HG02943 (cell line): ENCODE measurements around the gene SLC6A20.
A peak's percentile ranks its signal among the peaks of the same experiment; 100 is the strongest.

ENCODE experiments used
- ATAC-seq: cut with Tn5 transposase; IDR thresholded peaks from one replicate; pipeline ENCODE4 v1.9.1; 2021; ENCODE audit warnings: mild to moderate bottlenecking, low read depth, moderate library complexity; ENCODE audit not compliant: unreplicated experiment

Gene SLC6A20, protein sequence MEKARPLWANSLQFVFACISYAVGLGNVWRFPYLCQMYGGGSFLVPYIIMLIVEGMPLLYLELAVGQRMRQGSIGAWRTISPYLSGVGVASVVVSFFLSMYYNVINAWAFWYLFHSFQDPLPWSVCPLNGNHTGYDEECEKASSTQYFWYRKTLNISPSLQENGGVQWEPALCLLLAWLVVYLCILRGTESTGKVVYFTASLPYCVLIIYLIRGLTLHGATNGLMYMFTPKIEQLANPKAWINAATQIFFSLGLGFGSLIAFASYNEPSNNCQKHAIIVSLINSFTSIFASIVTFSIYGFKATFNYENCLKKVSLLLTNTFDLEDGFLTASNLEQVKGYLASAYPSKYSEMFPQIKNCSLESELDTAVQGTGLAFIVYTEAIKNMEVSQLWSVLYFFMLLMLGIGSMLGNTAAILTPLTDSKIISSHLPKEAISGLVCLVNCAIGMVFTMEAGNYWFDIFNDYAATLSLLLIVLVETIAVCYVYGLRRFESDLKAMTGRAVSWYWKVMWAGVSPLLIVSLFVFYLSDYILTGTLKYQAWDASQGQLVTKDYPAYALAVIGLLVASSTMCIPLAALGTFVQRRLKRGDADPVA

DNA sequence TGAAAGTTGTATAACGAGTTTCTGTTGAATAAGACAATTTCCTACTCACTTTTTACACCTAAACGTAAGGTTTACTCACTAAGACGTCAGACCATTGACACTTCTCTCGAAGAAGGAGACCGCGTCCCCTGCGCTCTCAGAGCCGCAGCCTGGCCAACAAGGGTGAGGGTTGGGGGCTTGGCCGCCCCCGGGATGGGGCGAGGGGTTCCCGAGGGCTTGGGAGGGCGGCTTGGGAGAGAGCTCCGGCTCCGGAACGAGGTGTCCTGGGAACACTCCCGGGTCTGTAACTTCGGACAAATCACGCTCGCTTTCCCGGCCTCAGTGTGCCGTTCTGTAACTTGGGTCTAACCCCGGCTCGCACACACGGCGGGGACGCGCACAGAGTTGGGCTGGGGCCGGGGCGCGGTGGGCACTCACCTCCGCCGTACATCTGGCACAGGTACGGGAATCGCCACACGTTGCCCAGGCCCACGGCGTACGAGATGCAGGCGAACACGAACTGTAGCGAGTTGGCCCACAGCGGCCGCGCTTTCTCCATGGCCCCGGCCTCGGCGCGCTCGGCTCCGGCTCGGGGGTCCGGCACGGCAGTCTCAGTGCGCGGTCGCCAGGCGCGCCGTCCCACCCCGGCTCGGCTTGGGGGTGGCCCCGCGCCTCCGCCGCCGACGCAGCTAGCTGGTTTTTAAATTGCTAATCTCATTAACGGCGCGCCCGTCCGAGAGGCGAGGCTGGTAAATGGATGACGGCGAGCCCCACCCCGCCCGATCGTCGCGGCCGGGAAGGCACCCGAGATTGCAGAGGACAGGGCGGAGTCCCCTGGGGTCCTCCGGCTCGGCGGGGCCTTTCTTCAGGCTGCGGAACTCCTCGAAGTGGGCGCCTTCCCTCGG is at the start of gene SLC6A20:
Gene SLC6A20 (minus strand): TSS at position 655 of the 884 bp plus-strand sequence. CDS start 117 bp downstream, at position 538.
- no peak for ATAC-seq

DNA sequence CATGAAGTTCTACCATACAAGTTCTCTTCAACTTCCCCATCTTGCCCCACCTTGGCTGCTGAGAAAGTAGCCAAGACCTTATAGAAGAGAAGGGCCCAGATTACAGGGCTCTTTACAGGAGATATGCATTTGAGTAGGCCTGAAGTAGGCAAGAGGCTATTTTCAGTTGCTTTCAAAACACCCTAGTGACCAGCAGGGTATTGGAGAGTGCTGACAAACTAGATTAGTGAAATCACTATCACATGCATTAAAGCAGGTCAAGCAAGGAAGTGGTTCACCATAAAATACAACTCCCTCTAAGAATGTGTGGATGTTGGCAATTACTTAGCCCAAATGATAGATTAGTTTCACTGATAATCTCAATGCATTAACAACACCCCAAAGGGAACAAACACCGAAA is 48.3 kb upstream of the SLC6A20 start:
- ATAC-seq, result no peak

DNA sequence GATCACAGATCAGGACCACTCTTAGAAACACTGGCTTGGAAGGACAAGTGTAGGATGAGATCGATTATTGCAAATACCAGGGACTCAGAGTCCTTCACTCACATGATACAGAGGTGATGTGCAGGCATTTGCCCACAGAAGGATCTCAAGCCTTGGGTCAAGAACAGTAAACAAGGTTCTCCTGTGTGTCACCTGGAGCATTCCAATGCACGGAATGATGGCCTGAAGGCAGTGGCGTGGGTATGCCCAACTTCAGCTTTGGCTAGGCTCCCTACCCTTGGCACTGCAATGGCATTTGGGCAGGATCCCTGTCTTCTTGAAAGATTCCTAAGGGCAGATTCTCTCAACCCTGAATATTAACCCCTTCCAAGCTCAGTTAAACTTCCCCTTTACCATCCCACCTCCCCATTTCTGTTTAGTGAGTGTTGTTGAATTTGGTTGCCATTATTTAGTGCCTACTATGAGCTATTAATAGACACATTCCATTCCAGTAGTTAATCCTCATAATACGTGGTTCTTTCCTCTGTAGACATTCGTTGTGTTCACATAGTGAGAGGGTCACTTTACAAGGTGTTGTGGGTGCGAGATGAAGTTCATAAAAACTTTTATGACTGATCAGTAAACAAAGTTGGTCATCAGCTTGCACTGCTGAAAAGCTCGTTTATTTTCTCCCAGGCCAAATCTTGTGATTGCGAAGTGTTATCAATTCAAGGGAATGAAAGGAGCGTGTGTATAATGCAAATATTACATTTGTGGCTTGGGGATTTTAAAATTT is 46.7 kb upstream of the SLC6A20 start:
- no peak for ATAC-seq

DNA sequence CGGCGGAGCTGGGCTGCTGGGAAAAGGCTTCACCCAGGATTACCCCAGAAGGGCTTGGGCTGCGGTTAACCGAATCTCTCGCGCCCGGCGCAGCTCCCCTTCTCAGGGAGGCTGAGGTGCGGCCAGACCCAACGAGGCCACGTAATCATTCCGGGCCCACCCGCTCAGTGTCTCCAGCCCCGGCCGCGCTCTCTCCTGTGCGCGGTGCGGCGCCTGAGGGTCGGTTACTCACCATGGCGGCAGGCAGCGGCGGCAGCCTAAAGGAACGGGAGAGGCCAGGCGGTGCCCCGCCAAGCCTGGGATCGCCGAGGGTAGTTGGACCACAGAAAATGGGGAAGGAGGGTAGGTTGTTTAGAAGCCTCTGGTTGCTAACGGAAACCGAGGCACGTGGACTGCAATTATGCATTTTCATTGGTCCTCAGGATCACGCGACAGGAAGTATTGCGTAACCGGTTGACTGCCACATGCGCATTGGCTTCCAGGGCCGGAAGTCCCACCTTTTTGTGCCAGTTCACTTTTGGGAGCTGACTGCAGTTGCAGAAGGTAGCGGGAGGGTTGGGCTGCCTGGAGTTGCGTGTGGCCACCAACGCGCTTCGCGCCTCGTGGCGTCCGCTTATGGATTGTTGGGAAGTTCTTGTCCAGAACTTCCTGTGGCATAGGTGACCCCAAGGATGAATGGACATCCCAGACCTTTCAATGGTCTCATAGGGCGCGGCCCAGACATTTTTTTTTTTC is 45.6 kb upstream of the SLC6A20 start, which contains the start of gene LZTFL1:
Gene LZTFL1 (minus strand): TSS at position 363 of the 735 bp plus-strand sequence. CDS start 128 bp downstream, at position 235.
- peak; percentile 90 for ATAC-seq

DNA sequence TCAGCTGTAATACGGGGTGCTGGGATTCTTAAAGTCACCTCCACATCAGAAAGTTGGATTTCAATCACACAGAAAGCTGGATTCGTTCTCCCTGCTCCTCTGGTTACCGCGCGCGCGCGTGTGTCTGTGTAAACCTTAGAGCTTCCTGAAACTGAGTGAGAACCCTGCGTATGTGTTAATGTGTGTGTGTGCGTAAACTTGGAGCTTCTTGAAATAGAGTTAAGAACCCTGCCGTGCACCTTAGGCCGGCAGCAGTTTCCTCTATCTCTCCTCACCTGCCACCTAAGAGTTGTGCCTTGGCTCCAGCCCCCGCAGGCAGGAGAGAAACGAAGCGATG is 45.1 kb upstream of the SLC6A20 start:
- peak; percentile 20 for ATAC-seq

DNA sequence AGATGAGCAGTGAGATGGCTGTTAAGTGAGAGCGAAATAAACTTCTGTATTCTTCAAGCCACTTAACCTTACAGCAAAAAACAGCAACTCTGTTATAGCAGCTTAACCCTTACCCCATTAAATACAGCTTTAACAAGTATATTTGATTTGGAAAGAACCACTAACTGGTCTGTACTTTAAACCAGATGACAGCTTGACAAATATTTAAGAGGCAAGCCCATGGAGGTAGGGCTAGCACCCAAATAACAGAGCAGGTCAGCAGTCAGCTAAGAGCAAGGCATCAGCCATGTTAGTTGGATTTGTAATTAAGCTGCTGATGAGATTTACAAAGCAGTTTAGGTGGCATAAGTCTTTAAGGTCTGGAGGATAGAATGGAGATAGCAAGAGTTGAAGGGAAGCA is 42.1 kb upstream of the SLC6A20 start:
- ATAC-seq, result no peak

DNA sequence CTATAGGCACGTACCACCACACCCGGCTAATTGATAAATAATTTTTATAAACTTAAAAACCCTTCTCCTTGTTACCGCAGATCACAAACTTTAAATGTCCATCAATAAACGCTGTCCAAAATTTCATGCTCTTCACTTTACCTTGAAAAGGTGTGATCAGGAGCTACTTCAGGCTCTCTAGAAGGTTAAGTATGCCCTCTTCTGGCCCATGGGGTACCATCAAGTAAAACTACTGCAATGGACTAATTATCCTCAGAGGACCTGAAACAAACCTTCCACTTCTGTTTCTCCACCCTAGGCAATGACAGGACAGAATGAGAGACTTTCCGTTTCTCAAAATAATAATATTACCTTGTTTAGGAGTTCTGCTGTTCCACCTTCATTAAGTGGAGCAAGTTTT is 36.4 kb upstream of the SLC6A20 start:
- no peak for ATAC-seq

DNA sequence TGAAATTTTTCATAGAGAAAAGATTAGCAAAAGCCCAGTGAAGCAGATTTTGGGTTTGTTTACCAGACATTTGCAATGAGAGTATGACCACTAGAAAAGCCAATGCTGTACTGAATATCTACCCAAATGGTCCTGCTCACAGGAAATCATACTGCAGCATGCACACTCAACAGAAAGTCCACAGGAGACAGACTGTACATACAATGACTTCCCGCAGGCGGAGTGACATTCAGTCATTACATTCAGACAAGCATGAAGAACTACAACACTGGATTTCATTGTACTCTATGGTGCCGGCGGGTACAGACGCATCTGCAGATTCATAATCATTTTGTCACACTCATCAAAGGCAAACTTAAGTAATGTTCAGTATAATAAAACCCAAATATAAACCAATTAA is 33.8 kb upstream of the SLC6A20 start:
- no peak for ATAC-seq

DNA sequence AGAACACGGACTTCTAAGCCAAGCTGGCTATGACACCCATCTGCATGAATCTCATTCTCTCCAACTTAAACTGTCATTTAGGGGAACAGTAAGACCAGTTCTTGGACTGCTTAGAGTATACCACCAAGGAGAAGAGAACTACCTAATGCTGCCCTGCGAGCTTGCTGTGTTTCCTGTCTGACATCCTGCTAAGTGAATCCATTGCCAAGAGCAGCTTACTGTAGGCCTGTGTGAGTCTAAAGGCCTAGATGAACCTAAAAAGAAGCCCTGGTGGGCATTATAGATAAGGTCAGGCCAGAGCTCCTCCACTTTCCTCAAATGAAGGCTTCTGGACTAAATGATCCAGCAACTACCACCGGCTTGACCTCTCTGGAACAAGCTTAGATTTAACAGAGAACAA is 30.6 kb upstream of the SLC6A20 start:
- no peak for ATAC-seq

DNA sequence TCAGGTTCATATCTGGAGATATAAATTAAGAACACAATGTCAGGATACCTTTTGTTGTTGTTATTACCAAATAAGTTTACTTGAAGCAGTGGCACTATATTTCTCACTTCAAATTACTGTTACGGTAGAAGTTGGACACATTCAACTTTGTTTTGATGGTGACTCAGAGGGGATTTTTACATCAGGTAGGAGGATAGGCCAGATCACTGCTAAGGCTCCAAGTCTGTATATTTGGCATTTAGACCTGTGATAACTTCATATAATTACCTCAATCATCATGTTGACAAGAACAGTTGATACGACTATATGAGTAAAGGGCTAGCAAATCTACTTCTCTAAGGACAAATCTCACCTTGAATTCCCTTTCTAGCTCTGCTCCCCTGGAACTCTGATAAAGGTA is 30.0 kb upstream of the SLC6A20 start:
- ATAC-seq, result no peak

DNA sequence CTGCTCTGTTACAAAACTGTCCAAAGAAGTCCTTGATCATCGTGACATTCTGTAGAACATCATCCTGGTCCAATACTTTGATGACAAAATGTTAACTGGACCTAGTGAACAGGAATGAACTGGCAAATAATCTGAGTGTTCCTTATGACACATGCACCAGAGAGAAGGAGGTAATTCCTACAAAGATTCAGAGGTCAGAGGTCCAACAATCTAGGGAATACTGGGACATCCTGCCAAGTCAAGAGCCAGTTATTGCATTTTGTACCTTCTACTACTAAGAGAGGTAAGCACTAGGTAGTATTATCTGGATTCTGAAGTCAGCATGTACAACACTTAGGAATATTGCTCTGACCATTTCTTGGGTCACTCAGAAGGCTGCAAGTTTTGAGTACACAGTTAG is 24.8 kb upstream of the SLC6A20 start:
- no peak for ATAC-seq

DNA sequence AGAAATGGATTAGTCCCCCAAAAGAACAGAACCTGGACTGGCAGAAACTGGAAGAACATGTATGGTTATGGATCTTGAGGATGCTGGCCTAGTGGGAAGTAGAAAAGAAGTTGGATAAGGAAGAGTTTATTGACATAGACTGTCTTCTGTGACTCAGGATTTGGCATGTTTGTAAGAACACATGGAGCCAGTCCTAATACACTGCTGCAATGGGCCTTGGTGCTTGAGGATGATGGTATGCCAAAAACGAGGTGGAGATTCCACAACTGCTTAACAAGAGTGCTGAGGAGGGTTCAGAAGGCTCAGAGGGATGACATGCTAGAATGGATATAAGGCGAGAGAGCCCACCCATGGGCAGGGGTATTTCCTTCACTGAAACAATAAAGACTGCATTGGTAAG is 23.2 kb upstream of the SLC6A20 start:
- no peak for ATAC-seq

DNA sequence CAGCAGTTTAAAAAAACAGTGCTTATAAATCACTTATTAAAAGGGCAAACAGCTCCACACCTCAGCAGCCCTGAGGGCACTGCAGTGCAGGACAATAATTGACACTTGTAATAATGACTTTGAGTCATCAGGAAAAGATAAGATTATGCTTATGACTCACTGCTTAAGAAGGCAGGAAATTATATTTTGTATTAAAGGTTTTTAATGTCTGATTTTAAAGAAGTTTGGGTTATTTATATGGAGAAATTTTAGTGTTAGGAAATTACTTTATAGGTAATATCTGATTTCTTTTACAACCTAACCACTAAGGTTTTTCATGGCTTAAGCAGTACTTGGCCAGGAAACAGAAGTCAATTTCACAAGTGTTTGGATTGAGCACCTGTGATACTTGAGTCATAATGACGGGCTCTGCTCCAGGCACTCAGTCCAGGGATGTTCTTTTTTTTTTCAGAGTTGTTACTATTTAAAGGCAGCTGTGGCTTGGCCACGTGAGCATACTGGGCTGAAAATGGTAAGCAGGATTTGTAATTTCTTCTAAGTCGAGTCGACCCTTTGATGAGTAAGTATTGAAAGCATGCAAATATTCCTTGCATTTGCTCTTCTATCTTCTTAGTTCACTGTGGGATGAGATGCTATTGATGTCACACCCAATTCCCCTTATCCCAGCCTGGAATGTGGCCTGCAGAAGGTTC is 21.6 kb upstream of the SLC6A20 start:
- no peak for ATAC-seq

DNA sequence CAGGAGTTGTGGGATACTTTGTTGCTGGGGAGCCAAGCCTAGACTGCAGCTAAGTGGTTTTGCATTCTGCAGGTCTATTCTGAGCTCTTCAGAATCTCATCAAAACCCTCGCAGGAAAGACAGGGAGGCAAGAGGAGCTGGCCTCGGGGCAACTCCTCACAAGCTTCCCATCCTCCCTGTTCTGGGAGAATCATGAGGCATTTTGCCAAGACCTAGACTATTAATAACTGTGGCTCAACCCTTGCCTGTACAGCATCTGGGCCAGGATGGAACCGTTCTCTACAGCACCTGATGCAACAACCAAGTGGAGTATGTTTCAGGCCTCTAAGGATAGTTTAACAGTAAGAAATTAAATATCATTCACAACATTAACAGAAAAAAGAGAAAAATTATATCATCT is 20.2 kb upstream of the SLC6A20 start:
- no peak for ATAC-seq

DNA sequence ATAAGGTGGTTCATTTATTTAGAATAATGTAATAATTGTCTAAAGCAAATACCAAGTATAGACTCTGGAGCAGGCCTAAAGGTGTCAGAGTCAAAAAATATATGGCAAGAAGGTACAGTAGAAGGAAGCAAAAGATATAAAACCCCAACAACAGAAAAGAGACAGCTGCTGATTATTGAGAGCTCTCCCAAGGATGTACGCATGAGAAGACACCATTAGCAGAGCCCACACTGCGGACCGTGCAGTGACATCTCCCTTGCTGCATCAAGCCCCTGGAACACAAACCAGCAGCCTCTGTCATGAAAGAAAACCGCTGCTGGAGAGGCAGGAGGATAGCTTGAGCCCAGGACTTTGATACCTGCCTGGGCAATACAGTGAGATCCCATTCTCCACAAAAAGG is 18.0 kb upstream of the SLC6A20 start:
- no peak for ATAC-seq

DNA sequence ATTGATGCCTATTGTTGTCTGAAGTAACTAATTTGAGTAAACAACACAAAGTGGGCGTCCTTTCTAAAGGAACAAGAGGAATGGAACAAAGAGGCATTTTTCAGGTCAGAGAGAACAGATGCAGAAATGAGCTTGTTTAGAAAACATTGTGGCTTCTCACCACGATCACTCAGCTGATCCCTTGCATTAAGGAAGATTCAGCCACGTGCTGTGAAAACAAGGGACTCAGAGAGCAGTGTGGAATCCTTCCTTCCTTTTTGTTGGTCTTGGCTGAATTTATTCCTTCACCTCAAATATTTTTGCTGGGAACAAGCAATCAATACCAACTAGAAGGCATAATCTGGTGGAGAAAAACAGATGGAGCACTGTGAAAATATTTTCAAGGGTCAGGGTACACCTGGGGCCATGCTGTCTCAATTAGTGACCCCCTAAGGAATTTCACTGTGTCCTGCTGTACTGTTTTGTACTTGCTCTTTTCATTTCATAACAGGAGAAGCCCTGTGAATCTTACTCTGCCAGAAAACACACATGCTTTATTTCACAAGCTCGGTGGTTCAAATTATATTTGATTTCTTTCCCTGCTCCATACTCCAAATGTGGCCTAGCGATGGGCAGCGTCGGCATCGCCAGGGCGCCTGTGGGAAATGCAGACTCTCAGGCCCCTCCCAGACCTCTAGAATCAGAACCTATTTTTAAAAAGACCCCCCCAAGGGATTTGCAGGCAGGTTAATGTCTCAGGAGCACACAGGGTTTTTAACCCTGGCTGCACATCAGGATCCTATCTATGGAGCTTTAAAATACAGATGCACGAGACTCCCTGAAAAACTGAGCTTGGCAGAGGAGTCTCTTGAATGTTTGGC is 11.6 kb upstream of the SLC6A20 start:
- ATAC-seq, result no peak

DNA sequence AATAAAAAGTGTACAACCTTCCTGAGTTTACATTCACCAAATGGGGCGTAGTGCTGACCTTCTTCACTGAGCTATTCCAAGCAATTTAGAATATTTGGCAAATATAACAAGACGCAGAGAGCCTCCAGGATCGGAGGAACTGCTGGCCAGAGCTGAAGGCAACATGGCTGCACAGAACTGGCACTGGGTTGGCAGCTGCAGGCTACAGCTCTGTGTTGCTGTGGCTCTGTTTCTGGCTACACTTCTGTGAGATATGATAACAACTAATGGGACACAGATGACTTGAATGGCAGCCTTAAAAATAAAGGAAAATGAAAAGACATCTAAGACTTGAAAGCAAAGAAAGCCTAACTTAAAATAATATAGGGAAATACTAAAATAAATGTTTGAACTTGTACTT is 10.8 kb upstream of the SLC6A20 start:
- no peak for ATAC-seq

DNA sequence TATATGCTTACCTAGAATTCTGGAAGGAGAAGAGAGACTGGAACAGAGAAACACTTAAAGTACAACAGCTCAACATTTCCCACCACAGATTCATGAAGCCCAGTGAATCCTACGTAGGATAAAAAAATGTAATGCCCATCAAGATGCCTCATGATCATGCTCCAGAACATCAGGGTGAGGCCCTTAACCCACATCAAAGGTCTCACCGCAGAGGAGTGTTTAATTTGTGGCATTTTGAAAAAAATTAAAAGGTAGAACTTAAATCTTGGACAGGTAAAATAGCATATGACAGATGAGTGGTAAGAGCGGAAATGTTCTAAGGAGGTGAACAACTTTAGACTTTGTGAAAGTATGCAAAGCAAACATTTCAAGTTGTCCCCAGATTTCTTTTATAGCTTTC is 9.7 kb upstream of the SLC6A20 start:
- ATAC-seq, result no peak
